Pulmonary artery endothelial cell (primary cell): Measurements from ENCODE around the gene RAD51B. TPM values are rescaled to one million over a fixed set of nuclear protein-coding genes. Genes with fewer than 3 reads are reported as not detected.
"Not testable (repeated sequence)": the region's sequence is repeated elsewhere in the genome, so short reads cannot be mapped to it uniquely, and the experiment has no call there.

Source experiments
- DNase-seq: peaks from one replicate; pipeline ENCODE4 v3.0.0-alpha.2; 2011; ENCODE audit warnings: low read depth, low spot score
- total RNA-seq: library from RNA; depleted of rRNA; stranded (reverse); fragments of >200 nt; gene quantifications from 2 replicates; pipeline ENCODE4 v1.2.3, GENCODE V29; 2014

The RAD51B gene
- total RNA-seq, 1 donor from 2014 or later = 9.8 TPM

GRCh38 chr14:68759017-68759560 lies 939.5 kb downstream of the RAD51B start:
- no peak for DNase-seq

GRCh38 chr14:68759937-68760336 lies 940.4 kb downstream of the RAD51B start:
- DNase-seq = no peak

- DNase-seq = no peak
These were observed 941.2 kb downstream of the RAD51B start for GRCh38 chr14:68760761-68761160.

- DNase-seq = no peak
These were observed 941.8 kb downstream of the RAD51B start for GRCh38 chr14:68761391-68761790.

GRCh38 chr14:68762953-68763764 lies 943.6 kb downstream of the RAD51B start:
- DNase-seq = no peak

- DNase-seq = not testable (repeated sequence)
These were observed 944.3 kb downstream of the RAD51B start for GRCh38 chr14:68763843-68764242.

GRCh38 chr14:68766299-68767247 lies 947.0 kb downstream of the RAD51B start:
- no peak for DNase-seq

GRCh38 chr14:68767248-68767645 lies 947.7 kb downstream of the RAD51B start:
- no peak for DNase-seq

GRCh38 chr14:68768316-68768715 lies 948.7 kb downstream of the RAD51B start:
- DNase-seq = no peak

GRCh38 chr14:68770051-68770450 lies 950.5 kb downstream of the RAD51B start:
- no peak for DNase-seq

GRCh38 chr14:68770553-68771286 lies 951.1 kb downstream of the RAD51B start:
- DNase-seq = no peak

- no peak for DNase-seq
These were observed 952.1 kb downstream of the RAD51B start for GRCh38 chr14:68771631-68772030.

GRCh38 chr14:68772761-68773381 lies 953.3 kb downstream of the RAD51B start:
- no peak for DNase-seq

- no peak for DNase-seq
These were observed 955.4 kb downstream of the RAD51B start for GRCh38 chr14:68774771-68775613.

- DNase-seq = no peak
These were observed 956.1 kb downstream of the RAD51B start for GRCh38 chr14:68775614-68776126.

- DNase-seq = no peak
These were observed 958.1 kb downstream of the RAD51B start for GRCh38 chr14:68777644-68778043.
